Mesothelial cell of epicardium (in vitro differentiated cells): ENCODE measurements around the gene PTK6. TPM values are rescaled to one million over a fixed set of nuclear protein-coding genes. Genes with fewer than 3 reads are reported as not detected.

Experiments
- DNase-seq, 2 experiments: peaks; one replicate each; pipeline ENCODE4 v3.0.0; 2021; ENCODE audit warnings: low spot score in 2 of 2; ENCODE audit not compliant: unreplicated experiment in 2 of 2
- H3K27ac Mint-ChIP-seq: 2 replicates; pipeline ENCODE4 v1.8.0; 2021; ENCODE audit warnings: mixed read lengths
- H3K27me3 Mint-ChIP-seq: 2 replicates; pipeline ENCODE4 v1.8.0; 2021; ENCODE audit warnings: low read depth, mixed read lengths
- H3K36me3 Mint-ChIP-seq: 2 replicates; pipeline ENCODE4 v1.8.0; 2021; ENCODE audit warnings: mixed read lengths
- H3K4me1 Mint-ChIP-seq: 2 replicates; pipeline ENCODE4 v1.8.0; 2021; ENCODE audit warnings: mixed read lengths
- H3K4me3 Mint-ChIP-seq: 2 replicates; pipeline ENCODE4 v1.8.0; 2021; ENCODE audit warnings: mild to moderate bottlenecking, moderate library complexity, mixed read lengths
- H3K9me3 Mint-ChIP-seq: 2 replicates; pipeline ENCODE4 v1.8.0; 2021; ENCODE audit warnings: mixed read lengths
- CTCF ChIP-seq: fragments of 200-600 bp; sonication (generic); IDR thresholded peaks from one replicate; pipeline ENCODE4 v1.5.0; 2021; ENCODE audit warnings: antibody characterized with exemption; ENCODE audit not compliant: unreplicated experiment
- total RNA-seq: library from RNA; stranded (reverse); gene quantifications from 3 replicates; pipeline ENCODE4 v1.2.1, GENCODE V29; 2021

The PTK6 gene
- total RNA-seq, 1 donor from 2014 or later: 0.11 TPM

DNA sequence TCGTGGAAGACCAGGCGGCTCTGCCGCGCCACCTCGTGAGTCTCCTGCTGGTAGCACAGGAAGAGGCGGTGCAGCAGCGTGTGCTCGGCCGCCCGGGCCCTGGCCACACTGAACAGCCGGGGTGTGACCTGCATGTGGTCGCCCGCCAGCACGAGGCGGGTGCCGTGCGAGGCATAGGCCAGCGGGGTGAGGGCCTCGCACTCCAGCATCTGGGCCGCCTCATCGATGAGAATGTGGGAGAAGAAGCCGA is 29.9 kb upstream of the PTK6 start:
- Mint-ChIP-seq H3K4me1 (no peaks in the 10 kb centered on the region), H3K4me3 (no peak overlapping the region), H3K27me3 (no peaks in the 10 kb centered on the region), H3K36me3 (no peaks in the 10 kb centered on the region), H3K27ac (no peak overlapping the region), H3K9me3 (no peaks in the 10 kb centered on the region)
- no peak for TF ChIP-seq CTCF
- DNase-seq: no peak

GRCh38 chr20:63566395-63567135 is 29.4 kb upstream of the PTK6 start:
- H3K9me3 Mint-ChIP-seq: no peaks in the 10 kb centered on the region
- no peaks in the 10 kb centered on the region for H3K36me3 Mint-ChIP-seq
- no peaks in the 10 kb centered on the region for H3K4me1 Mint-ChIP-seq
- H3K27ac Mint-ChIP-seq: no peak overlapping the region
- no peaks in the 10 kb centered on the region for H3K27me3 Mint-ChIP-seq
- no peak overlapping the region for H3K4me3 Mint-ChIP-seq
- TF ChIP-seq CTCF: no peak
- DNase-seq: no peak

DNA sequence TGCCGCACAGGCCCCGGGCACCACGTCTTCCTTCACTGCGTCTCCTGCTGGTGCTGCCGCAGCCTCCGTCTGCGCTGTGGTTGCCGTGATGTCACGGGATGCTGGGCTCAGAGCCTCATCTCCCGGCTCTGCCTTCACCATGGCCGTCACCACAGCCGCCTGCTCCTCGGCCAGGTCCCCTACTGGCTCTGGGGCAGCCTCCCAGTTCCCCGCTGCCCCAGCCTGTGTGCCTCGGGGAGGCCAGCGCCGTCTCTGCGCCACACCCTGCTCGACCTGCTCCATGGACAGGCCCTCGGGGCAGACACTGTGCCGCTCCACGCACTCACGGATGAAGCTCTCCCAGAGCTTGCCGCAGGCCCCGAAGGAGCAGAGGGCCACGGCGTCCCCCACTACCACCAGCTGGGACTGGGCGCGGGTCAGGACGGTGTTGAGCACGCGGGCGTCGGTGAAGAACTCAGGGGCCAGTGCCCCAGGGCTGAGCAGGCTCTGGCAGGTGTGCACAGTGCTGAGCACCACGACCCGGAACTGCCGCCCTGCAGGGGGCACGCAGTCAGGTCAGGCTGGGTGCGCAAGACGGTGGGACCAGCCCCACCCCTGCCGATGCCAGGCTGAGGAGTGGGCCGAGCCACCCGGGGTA is 28.6 kb upstream of the PTK6 start:
- TF ChIP-seq CTCF: no peak
- no peaks in the 10 kb centered on the region for H3K36me3 Mint-ChIP-seq
- no peak for DNase-seq
- no peaks in the 10 kb centered on the region for H3K4me1 Mint-ChIP-seq
- no peak overlapping the region for H3K4me3 Mint-ChIP-seq
- H3K27me3 Mint-ChIP-seq: no peaks in the 10 kb centered on the region
- H3K9me3 Mint-ChIP-seq: no peaks in the 10 kb centered on the region
- H3K27ac Mint-ChIP-seq: no peak overlapping the region

DNA sequence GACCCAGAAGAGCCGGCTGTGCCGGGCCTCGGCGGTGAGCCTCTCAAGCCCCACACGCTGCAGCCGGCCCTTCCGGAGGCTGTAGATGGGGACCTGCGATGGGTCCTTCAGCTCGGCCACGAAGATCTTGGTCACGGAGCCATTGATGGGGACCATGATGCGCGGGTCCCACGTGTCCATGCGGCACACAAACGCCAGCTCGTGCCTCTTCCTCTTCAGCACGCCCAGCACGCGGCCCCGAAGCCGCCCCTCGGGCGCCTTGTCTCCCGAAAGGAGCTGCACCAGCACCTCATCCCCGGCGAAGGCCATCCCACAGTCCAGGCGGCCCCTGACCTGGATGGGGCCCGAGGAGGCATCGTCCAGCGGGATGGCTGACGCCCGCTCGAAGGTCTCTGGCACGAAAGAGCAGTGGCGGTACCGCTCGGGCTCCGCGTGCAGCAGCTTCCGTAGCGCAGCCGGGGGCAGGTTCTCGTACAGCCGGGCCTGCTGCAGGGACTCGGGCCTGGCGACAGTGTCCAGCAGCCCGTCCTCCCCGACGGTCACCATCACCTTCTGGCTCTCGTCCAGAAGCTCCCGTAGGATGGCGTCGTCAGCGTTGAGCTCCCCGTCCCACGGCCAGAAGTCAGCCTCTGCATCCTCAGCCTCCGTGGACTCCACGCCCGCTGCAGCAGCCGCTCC is 28.0 kb upstream of the PTK6 start:
- no peak for TF ChIP-seq CTCF
- Mint-ChIP-seq H3K4me1 (no peaks in the 10 kb centered on the region), H3K36me3 (peaks cover 4% of the 10 kb centered on the region), H3K9me3 (no peaks in the 10 kb centered on the region), H3K27ac (no peak overlapping the region), H3K27me3 (no peaks in the 10 kb centered on the region), H3K4me3 (no peak overlapping the region)
- DNase-seq: no peak

DNA sequence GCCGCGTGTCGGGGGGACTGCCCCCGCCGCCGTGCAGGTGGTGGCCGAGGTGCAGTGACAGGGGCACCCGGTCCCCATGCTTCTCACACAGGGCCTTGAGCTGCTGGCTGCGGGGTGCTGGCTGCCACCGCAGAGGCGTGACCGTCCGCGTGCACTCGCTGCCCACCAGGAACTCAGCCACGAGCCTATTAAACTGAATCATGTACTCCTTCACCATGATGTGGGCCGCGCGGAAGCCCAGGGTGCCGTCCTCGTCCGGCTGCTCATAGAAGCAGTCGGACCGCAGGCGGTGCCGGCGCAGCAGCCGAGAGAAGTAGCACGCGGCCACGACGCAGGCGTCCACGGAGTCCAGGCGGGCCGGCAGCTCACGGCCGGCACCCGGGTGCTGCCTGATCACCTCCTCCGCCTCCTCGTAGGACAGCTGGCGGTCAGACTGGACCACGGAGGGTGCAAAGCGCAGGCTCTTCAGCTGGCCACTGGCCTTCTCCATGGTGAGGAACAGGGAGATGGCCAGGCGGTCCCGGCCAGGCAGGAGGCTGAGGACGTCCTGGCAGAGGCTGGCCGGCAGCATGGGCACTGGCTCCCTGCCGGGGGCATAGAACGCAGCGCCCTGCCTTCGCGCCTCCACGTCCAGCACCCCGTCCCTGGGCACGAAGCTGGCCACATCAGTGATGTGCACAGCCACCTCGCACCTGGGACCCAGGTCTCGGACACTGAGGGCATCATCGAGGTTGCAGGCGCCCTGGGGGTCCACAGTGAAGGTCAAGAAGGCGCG is 27.0 kb upstream of the PTK6 start:
- no peaks in the 10 kb centered on the region for H3K27me3 Mint-ChIP-seq
- no peak overlapping the region for H3K27ac Mint-ChIP-seq
- peaks cover 4% of the 10 kb centered on the region for H3K36me3 Mint-ChIP-seq
- no peak for TF ChIP-seq CTCF
- H3K9me3 Mint-ChIP-seq: no peaks in the 10 kb centered on the region
- H3K4me1 Mint-ChIP-seq: no peaks in the 10 kb centered on the region
- no peak for DNase-seq
- no peak overlapping the region for H3K4me3 Mint-ChIP-seq
